GM12872 (cell line): ENCODE results near the gene DNAH11.

Experiments used
- TF ChIP-seq, protein P1 (sequence below): IDR thresholded peaks from 3 replicates; pipeline ENCODE4 v1.5.1; 2011; ENCODE audit warnings: low read depth, mild to moderate bottlenecking, low read length, moderate library complexity; ENCODE audit not compliant: insufficient read depth

The DNAH11 gene

DNA sequence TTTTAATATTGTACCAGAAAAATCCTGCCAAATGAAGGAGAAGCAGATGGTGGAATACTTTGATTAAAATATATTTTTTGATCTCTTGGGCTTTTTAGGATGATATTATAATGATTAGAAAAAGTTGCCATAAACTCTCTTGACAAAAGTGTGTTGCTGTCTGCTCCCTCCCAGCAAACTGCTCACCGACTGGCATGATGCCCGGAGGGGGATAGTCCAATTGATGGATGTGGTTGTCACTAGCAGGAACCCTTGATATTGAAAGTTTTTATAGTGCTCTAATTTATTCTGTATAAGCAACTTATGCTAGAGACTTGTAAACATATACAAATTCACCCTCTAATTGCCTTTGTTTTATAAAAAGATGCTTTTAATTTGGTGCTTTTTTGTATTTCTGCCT is 114.0 kb downstream of the DNAH11 start:
- TF ChIP-seq, protein P1, sequence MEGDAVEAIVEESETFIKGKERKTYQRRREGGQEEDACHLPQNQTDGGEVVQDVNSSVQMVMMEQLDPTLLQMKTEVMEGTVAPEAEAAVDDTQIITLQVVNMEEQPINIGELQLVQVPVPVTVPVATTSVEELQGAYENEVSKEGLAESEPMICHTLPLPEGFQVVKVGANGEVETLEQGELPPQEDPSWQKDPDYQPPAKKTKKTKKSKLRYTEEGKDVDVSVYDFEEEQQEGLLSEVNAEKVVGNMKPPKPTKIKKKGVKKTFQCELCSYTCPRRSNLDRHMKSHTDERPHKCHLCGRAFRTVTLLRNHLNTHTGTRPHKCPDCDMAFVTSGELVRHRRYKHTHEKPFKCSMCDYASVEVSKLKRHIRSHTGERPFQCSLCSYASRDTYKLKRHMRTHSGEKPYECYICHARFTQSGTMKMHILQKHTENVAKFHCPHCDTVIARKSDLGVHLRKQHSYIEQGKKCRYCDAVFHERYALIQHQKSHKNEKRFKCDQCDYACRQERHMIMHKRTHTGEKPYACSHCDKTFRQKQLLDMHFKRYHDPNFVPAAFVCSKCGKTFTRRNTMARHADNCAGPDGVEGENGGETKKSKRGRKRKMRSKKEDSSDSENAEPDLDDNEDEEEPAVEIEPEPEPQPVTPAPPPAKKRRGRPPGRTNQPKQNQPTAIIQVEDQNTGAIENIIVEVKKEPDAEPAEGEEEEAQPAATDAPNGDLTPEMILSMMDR = no peak

DNA sequence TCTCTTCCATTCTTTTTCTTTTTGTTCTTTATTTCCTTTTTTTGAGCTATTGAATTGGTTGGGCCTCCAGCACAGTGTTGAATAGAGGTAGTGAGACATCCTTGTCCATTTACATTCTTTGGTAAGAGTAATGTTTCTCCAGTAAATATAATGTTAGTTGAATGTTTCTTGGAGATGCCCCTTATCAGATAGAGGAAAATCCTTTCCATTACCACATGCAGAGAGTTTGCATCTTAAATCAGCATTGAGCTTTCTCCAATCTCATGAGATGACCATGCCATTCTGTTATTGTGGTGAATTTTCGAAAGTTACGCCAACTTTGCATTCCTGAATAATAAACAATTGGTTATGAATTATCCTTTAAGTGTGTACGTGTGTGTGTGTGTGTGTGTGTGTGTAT is 127.7 kb downstream of the DNAH11 start:
- TF ChIP-seq, protein P1 = no peak

DNA sequence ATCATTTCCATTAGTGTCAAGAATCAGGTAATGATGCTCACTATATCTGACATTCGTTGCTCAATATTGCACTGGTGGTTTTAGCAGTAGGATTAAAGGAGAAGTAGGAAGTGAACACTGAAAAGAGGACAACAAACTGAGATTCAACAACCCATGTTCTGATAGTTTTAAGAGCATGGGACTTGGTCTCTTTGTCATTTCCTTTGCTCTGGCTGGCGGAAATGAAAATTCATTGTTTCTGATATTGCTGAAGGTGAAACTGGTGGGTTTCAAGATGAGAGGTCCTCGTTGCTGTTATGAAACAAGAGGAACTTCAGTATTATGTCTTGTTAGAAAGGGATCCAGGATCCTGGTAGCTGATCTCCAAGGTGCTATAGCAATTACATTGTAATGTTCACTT is 129.0 kb downstream of the DNAH11 start:
- TF ChIP-seq, protein P1 = no peak

DNA sequence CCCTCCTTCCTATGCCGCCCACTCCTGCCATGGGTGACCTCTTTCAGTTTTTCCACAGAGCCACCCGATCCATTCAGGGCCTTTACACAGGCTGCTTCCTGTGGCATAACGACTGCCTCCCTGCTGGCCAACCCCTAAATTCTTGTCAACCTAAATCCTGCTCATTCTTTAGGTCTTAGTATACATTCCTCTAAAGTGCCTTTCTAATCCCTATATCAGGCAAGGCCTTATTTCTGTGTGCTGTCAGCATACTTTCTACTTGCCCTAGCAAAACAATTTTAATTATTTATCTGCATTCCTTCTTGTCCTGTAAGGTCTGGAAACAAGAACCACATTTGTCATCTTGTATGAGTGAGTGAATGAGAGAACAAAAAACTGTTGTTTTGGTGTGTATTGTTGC is 132.4 kb downstream of the DNAH11 start:
- TF ChIP-seq, protein P1 = no peak

DNA sequence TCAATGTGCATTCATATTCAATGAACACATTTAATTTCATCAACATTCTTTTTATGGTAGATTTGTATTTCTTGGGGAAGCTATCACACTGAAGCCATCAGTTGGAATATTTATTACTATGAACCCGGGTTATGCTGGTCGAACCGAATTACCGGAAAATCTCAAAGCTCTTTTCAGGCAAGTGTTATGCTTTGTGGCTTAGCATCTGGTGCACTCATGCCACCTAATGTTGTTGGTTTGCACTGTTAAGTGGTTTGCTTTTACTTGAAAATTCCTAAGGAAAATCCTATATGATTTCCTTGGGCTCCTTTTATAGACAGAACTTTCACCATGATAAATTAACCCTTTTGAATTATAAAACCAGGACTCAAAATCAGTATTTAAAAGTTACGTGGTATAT is 147.9 kb downstream of the DNAH11 start:
- TF ChIP-seq, protein P1 = no peak

DNA sequence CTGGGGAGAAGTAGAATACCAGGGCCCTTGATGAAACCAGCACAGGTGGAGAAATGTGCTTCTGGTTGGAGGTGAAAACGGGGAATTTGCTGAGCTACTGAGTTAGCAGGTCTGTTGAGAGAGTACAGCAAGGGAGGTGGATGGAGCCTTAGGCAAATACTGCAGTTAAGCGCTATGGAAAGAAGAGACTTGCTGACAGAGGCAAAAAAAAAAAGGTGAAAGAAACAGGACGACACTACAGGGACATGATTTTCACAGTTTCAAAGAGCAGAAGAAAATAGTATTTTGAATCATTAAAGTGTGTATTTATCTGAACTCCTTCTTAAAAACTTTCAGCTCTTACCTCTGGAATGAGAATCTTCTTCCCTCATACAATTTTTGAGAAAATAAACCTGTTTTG is 159.5 kb downstream of the DNAH11 start:
- TF ChIP-seq, protein P1 = no peak

DNA sequence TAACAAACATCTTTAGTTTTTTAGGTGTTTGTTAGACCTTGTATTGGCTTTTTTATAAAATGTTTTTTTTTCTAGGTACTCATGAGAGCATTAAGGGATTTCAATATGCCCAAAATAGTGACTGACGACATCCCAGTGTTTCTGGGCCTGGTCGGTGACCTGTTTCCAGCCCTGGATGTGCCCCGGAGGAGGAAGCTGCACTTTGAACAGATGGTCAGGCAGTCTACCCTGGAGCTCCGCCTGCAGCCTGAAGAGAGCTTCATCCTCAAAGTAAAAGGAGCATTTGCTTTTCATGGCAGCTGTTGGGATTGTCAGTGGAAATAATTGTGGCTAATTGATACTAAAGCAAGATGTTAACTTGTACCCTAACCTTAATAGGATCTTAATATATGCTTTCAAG is 161.5 kb downstream of the DNAH11 start:
- TF ChIP-seq, protein P1 = no peak

DNA sequence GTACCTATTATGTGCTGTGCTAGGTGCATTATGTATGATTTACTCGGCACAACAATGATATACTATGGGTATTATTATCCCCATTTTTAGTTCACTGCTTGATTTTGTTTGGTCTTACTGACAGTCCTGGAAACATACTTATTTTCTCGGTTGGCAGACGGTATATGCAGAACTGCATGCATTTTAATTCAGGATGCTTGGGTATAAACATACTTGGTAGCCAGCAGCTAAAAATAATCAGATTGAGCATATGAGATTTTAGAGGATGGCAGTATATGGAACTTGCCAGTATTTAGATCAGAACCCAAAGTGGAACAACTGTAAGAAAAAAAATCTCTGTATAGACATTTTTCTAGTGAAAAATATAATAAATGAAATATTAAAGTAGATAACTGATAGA is 163.3 kb downstream of the DNAH11 start:
- TF ChIP-seq, protein P1 = no peak
